K562 treated with DMSO at 1 percent for 12 hours (cell line): ENCODE data around the gene CHST2. TPM values are rescaled to one million over a fixed set of nuclear protein-coding genes. Genes with fewer than 3 reads are reported as not detected.

ENCODE experiments used
- total RNA-seq: library from RNA; unstranded; fragments of 300-600 nt; gene quantifications from 2 replicates; pipeline ENCODE4 v1.2.3, GENCODE V29; 2022; ENCODE audit not compliant: insufficient read depth

CHST2 gene
- 20.8 and 30.2 TPM in 2 replicates for total RNA-seq

GRCh38 chr3:143119009-143119914 lies at the start of gene CHST2:
TSS of gene CHST2 (plus strand) at chr3:143119771. CDS start at chr3:143120817, 1,046 bp downstream.

Other genes with a start within 250 kb of the CHST2 start
- gene PCOLCE2, start 230.7 kb upstream of the CHST2 start, total RNA-seq: not detected in 2 replicates
- gene PAQR9, start 156.1 kb upstream of the CHST2 start, total RNA-seq: 0.25 TPM in 1 of 2 replicates, not detected in the other
- gene U2SURP, start 118.2 kb upstream of the CHST2 start, total RNA-seq: 11.1 and 40.6 TPM in 2 replicates